Effector CD4-positive, alpha-beta T cell (primary cell): Measurements from ENCODE around the gene PTPN7.
"Not testable (repeated sequence)": the region's sequence is repeated elsewhere in the genome, so short reads cannot be mapped to it uniquely, and the experiment has no call there.

ENCODE experiments used
- DNase-seq: peaks from one replicate; pipeline ENCODE4 v3.0.0-alpha.2; 2020

PTPN7 gene

GRCh38 chr1:202129453-202130296 lies 30.7 kb downstream of the PTPN7 start:
- DNase-seq: no peak

DNA sequence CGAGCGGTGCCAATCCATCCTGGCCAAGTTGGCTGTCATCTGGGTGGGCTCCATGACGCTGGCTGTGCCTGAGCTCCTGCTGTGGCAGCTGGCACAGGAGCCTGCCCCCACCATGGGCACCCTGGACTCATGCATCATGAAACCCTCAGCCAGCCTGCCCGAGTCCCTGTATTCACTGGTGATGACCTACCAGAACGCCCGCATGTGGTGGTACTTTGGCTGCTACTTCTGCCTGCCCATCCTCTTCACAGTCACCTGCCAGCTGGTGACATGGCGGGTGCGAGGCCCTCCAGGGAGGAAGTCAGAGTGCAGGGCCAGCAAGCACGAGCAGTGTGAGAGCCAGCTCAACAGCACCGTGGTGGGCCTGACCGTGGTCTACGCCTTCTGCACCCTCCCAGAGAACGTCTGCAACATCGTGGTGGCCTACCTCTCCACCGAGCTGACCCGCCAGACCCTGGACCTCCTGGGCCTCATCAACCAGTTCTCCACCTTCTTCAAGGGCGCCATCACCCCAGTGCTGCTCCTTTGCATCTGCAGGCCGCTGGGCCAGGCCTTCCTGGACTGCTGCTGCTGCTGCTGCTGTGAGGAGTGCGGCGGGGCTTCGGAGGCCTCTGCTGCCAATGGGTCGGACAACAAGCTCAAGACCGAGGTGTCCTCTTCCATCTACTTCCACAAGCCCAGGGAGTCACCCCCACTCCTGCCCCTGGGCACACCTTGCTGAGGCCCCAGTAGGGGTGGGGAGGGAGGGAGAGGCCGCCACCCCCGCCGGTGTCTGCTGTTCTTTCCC lies 32.4 kb downstream of the PTPN7 start:
- DNase-seq: no peak

GRCh38 chr1:202127061-202127460 lies 33.3 kb downstream of the PTPN7 start:
- no peak for DNase-seq

DNA sequence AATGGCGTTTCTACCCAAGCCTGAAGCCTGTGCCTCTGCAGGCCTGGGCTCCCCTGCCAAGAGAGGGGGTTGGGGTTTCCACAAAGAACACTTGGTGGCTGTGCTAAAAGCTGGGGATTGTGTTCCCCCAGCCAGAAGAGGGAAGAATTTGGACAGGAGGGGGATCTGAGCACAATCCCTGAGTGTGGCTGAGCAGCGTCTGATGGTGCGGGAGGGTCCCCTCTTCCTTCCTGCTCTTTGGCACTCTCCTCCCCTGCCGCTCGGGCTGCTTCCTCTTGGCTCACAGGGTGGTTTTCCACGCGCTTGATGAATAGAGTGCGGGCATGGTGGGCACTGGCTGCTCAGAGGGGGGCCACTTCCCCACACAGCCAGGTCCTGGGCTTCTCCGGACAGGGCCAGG lies 34.0 kb downstream of the PTPN7 start:
- no peak for DNase-seq

GRCh38 chr1:202125611-202126010 lies 34.8 kb downstream of the PTPN7 start:
- no peak for DNase-seq

DNA sequence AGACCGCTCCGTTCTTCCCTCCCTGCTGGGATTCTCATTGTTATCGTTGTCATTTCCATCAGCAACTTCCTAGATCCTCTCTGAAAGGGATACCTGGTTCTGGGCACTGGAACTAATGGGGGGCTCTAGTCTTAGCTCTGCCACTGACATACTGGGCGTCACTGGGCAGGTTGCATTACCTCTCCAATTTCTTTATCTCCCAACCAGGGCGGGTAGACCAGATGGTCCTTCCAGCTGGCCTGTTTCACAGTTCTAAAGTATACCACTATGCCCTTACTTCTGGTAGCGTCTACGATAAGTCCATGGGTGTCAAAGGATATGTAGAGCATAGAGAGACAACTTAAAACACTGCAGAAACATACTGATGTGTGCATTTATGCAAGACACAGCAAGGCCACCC lies 36.3 kb downstream of the PTPN7 start:
- DNase-seq: no peak

DNA sequence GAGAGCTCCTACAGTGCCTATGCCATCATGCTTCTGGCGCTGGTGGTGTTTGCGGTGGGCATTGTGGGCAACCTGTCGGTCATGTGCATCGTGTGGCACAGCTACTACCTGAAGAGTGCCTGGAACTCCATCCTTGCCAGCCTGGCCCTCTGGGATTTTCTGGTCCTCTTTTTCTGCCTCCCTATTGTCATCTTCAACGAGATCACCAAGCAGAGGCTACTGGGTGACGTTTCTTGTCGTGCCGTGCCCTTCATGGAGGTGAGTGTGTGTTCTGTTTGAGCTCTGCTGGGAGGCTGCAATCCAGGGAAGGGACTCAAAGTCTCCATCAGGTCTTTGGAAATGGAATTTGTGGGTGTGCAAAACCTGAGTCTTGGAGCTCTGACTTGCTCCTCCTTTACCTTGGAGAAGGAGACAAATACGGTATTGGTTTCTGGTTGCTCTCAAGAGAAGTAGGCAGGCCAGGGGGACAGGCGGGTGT lies 37.0 kb downstream of the PTPN7 start:
- DNase-seq: no peak

GRCh38 chr1:202122639-202123335 lies 37.6 kb downstream of the PTPN7 start, which contains the start of gene GPR37L1:
Gene GPR37L1, plus strand, starts transcription at chr1:202122917. Its CDS starts 47 bp downstream, at chr1:202122964.
- no peak for DNase-seq

- no peak for DNase-seq
Observed at GRCh38 chr1:202121006-202121405, 39.4 kb downstream of the PTPN7 start.

GRCh38 chr1:202117898-202118371 lies 42.5 kb downstream of the PTPN7 start:
- no peak for DNase-seq

DNA sequence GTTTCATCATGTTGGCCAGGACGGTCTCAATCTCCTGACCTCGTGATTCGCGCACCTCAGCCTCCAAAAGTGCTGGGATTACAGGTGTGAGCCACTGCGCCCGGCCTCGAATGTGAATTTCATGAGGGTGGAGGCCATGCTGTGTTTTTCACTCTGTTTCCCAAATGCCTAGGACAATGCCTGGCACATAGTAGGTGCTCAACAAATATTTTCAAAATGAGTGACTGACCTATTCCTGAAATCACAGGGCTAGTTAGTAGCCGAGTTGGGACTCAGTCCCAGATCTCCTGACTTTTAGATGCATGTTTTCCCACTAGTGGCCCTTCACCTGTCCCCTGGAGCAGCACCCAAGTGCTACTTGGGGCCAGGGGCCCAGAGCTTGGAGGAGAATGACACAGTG lies 44.1 kb downstream of the PTPN7 start:
- no peak for DNase-seq

GRCh38 chr1:202113690-202114300 lies 46.6 kb downstream of the PTPN7 start:
- DNase-seq: no peak

GRCh38 chr1:202112859-202113689 lies 47.3 kb downstream of the PTPN7 start:
- no peak for DNase-seq

GRCh38 chr1:202111589-202111988 lies 48.8 kb downstream of the PTPN7 start:
- not testable (repeated sequence) for DNase-seq

GRCh38 chr1:202110977-202111376 lies 49.4 kb downstream of the PTPN7 start:
- DNase-seq: no peak

- DNase-seq: no peak
Observed at GRCh38 chr1:202107801-202108731, 52.3 kb downstream of the PTPN7 start.

DNA sequence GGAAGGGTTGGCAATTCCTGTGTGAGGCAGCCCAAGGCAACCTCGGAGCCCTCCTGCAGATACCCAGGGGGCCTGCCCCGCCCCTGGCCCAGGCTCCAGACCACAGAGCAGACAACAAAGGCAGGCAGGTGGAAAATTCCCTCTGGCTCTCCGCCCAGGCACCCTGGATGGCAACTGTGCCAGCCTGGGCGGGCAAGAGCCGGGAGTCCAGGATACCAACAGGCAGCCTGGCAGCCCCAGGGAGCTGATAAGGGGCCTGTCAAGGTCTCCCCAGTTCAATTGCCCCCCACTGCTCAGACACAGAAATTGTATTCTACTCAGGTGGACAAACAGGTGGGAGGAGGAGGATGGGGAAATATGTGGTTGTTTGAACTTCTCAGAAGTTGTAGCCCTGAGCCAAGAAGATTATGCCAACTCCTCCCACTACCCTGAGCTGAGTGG lies 53.1 kb downstream of the PTPN7 start:
- no peak for DNase-seq

DNA sequence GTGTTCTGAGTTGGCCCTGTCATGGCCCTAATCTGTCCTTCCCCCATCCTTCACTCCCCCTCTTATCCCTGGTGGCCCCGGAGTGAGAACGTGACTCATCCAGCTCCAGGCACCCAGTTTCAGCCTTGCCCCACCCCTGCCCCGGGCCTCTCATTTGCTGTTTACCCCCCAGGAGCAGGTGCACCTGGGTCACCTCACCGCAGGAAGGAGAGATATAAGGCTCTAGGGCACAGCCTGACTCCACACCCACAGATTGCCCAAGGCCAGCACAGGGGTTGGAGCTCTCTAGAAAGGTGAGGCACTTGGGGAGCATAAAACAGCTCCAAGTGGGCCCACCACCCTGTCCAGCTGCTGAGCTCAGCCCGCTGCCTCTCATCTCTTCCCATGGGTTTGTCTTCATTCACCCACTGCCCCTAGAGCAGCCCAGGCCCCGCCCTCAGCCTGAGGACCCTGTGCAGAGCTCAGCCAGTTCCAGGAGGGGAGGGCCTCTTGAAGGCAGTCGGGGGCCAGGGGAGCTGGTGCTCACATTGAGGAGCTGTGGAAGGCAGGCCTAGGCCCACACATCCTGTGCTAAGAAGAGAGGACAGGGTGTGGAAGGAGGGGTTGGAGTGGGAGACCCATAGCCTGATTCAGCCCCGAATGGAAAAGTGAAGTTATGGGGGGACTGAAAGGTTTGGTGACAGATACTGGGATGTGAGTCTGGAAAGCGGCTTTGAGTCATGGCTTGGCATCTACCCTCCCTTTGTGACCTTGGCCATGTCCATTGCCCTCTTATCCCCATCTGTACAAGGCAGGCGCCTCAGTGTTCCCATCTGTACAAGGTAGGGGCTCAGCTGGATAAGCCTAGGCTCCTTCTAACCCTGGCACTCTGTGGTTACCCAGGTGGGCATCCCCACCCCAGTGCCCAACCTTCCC lies 53.8 kb downstream of the PTPN7 start:
- DNase-seq: no peak
